NCI-H526 (cell line): ENCODE measurements around the gene LATS2.
A peak's percentile ranks its signal among the peaks of the same experiment; 100 is the strongest.
"Not testable (repeated sequence)": the region's sequence is repeated elsewhere in the genome, so short reads cannot be mapped to it uniquely, and the experiment has no call there.

Source experiments
- DNase-seq, 2 experiments: peaks; one replicate each; lab custom pipeline; 2025; lab: John Stamatoyannopoulos, UW

The LATS2 gene

DNA sequence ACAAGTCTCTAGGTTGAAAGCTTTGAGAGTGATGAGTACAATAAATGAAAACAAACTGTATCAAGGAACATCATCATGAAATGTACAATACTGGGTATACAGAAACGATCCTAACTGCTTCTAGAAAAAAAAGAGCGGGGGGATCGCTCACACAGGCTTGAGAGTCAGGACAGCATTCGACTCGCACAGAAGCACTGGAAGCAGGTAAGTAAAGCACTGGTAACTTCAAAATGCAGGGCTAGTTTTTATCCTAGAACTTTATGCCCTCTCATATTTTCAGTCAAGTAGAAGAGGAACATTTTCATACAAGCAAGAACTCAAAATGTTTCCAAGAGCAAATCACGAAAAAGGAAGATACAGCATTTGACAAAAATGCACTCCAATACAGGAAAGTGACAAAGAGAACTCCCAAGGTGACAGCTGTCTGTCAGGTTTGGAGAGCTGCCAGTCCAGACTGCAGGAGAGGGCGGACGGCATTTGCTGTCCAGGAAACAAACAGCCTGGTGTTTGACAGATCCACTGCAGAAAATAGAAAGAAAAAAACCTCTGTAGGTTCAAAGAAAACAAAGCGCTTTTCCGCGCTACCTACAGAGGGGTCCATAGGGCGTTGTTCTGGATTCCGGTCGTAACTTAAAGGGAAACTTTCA is 100.6 kb downstream of the LATS2 start:
- peak in 1 of 2 experiments; percentile 25 for DNase-seq

GRCh38 chr13:20957049-20957620 is 104.3 kb downstream of the LATS2 start:
- DNase-seq, result not testable (repeated sequence)

- DNase-seq, result no peak
These were observed 105.9 kb downstream of the LATS2 start for GRCh38 chr13:20955496-20955895.

GRCh38 chr13:20953245-20953931 is 108.0 kb downstream of the LATS2 start:
- DNase-seq, result no peak

DNA sequence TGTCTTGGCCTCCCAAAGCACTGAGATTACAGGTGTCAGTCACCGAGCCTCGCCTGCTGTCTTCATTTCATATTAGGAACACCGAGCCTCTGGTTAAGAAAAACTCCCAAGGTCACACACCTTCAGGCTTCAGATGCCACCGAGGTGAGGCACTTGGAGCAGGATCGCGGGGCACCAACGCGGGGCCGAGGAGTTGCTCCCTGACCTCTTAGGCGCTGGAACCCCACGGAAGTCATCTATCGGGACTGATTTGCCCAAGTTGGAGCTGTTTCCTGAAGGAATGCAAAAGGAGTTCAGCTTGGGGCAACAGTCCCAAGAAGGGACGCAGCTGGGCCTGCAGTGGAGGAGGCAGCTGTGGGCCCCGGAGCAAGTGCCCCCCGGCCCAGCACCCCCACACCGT is 108.5 kb downstream of the LATS2 start:
- DNase-seq, result no peak

DNA sequence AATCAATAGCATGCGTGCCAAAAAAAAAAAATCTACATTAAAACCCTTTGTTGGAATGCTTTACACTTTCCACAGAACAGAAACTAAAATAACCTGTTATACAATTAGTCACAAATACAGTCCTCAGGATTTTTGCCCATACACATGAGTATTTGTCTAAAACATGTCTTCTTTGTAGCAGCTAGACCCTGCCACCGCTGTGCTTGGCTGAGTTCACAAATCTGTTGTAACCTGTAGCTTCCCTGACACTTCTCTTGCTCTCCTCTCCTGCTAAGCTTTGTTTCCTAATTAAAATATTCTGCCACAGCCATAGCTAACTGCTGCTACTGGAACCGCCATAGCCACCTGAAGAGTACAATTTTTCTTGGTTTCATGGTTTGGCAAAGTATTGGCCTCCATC is 113.4 kb downstream of the LATS2 start:
- DNase-seq, result not testable (repeated sequence)

DNA sequence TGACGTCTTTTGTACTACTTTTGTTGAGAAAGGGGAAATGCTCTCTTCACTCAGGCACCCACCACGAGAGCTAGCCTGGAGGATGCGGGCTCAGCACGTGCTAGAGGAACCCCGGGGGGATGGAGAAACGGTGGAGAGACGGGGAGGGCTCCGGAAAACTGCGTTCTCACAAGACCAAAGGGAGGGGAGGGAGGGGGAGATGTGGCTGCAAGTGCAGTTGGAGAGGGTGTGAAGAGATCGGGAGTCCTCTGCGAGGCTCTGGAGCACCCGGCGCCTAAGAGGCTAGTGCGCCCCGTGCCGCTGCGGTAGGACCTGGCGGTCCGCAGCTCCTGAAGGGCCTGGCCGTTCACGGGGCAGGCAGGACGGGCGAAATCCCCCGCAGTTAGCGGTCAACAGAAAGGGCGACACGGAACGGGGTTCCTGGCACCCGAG is 115.4 kb downstream of the LATS2 start:
- DNase-seq, result no peak

GRCh38 chr13:20942938-20943559 is 118.3 kb downstream of the LATS2 start:
- DNase-seq, result no peak

- not testable (repeated sequence) for DNase-seq
These were observed 120.9 kb downstream of the LATS2 start for GRCh38 chr13:20940511-20940910.

DNA sequence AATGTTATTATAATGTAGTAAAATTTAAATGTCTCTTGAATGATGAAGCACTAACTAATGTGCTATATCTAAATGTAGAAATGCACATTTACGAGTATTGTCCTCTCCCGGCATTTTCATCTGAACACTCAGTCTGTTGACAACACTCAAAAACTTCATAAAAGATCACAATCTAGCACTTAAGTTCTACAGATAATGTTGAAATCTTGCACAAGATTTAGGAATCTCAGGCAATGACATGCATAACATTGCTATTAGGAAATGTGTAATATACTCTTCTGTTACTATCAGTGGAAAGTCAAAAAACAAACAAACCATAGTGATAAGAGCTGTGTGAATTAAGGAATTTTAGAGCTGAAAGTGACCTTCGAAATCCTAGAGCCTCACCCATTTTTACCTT is 121.3 kb downstream of the LATS2 start:
- no peak for DNase-seq

- no peak for DNase-seq
These were observed 121.7 kb downstream of the LATS2 start for GRCh38 chr13:20939662-20940061.

- no peak for DNase-seq
These were observed 123.1 kb downstream of the LATS2 start for GRCh38 chr13:20938302-20938701.

GRCh38 chr13:20927596-20928257 is 133.7 kb downstream of the LATS2 start:
- DNase-seq, result no peak

DNA sequence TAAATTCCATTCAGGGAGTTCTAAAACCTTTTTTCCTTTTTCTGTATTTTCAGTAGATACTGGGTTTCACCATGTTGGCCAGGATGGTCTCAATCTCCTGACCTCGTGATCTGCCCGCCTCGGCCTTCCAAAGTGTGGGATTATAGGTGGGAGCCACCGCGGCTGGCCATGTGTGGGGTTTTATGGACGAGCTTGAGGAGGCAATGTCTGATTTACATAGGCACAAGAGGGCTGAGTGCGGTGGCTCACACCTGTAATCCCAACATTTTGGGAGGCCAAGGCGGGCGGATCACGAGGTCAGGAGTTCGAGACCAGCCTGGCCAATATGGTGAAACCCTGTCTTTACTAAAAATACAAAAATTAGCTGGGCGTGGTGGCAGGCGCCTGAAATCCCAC is 136.0 kb downstream of the LATS2 start:
- not testable (repeated sequence) for DNase-seq

GRCh38 chr13:20924758-20925394 is 136.5 kb downstream of the LATS2 start:
- peak; percentile 76 to 93 for DNase-seq

GRCh38 chr13:20923272-20923671 is 138.1 kb downstream of the LATS2 start:
- DNase-seq, result no peak
